Measurements from ENCODE around the gene NUAK1.

- no peak for TF ChIP-seq CTCF (IDR thresholded peaks at IDR 0.05)
- TF ChIP-seq POLR2AphosphoS5 (IDR thresholded peaks at IDR 0.05): no peak
Measured at GRCh38 chr12:106140223-106140986, 1.7 kb upstream of the NUAK1 start.
